K562 (cell line): Measurements from ENCODE around the gene CDH2. TPM values are rescaled to one million over a fixed set of nuclear protein-coding genes. Genes with fewer than 3 reads are reported as not detected.

ENCODE experiments used
- ATAC-seq: fragments of 200-7000 bp; cut with Tn5 transposase; 3 replicates; pipeline ENCODE4 v1.9.1; 2020; ENCODE audit warnings: moderate library complexity
- BruUV-seq: library from RNA; stranded (reverse); fragments of 400-500 nt; replicated peaks from 2 replicates; lab custom pipeline; 2021; lab: Mats Ljungman, UMichigan
- CTCF ChIA-PET: fragments of 300-600 bp; formaldehyde crosslinking; extraction: SDS; loops from one replicate; lab custom pipeline; 2021; ENCODE audit warnings: low intra/inter-chr PET ratio; lab: Yijun Ruan, JAX
- POLR2A ChIA-PET: fragments of 300-600, 350-650 bp; sonication (Branson Sonifier 250); formaldehyde crosslinking; extraction: SDS; loops from one replicate; lab custom pipeline; 2021; ENCODE audit warnings: antibody characterized with exemption, inconsistent platforms; lab: Yijun Ruan, JAX
- DNase-seq, 4 experiments: peaks; one replicate each; pipeline versions ENCODE4 v3.0.0 to v3.0.0-alpha.2; 2011 to 2018; ENCODE audit warnings: low spot score in 3 of 4, mixed read lengths in 3 of 4; ENCODE audit errors: extremely low read depth in 1 of 4
- FAIRE-seq: peaks from 2 replicates; lab custom pipeline; 2011; peaks lifted over from hg19 to GRCh38; lab: Jason Lieb, UNC
- H2AFZ ChIP-seq: 2 replicates; pipeline ENCODE4 v1.6.0; 2011; ENCODE audit warnings: low read depth, low read length, control low read depth, inconsistent platforms
- H3K27ac ChIP-seq: fragments of 200-600 bp; 3 replicates; pipeline ENCODE4 v1.8.0; 2011; ENCODE audit warnings: low read depth, mild to moderate bottlenecking, control low read depth, inconsistent platforms, low read length, moderate library complexity, mixed read lengths; ENCODE audit errors: extremely low read depth
- H3K27me3 ChIP-seq, 2 experiments: fragments of 300-600 bp in 1 of 2; 2 replicates in 1 of 2; 3 replicates in 1 of 2; pipeline versions ENCODE4 v1.6.0 to v1.8.0; 2011; ENCODE audit warnings: inconsistent platforms in 2 of 2, low read length in 2 of 2, mild to moderate bottlenecking in 1 of 2, mixed read lengths in 1 of 2, moderate library complexity in 1 of 2; ENCODE audit not compliant: control insufficient read depth in 2 of 2, insufficient read depth in 2 of 2
- H3K36me3 ChIP-seq: fragments of 300-600 bp; 3 replicates; pipeline ENCODE4 v1.8.0; 2011; ENCODE audit warnings: mild to moderate bottlenecking, low read length, inconsistent platforms; ENCODE audit not compliant: control insufficient read depth, insufficient read depth
- H3K4me1 ChIP-seq, 2 experiments: fragments of 200-600 bp in 1 of 2; replicated peaks in 1 of 2; 2 replicates in 1 of 2; 3 replicates in 1 of 2; pipeline versions ENCODE4 v1.5.1 to v1.8.0; 2011; ENCODE audit warnings: inconsistent platforms in 2 of 2, low read length in 2 of 2, mild to moderate bottlenecking in 1 of 2, mixed read lengths in 1 of 2, moderate library complexity in 1 of 2; ENCODE audit not compliant: control insufficient read depth in 2 of 2, insufficient read depth in 2 of 2
- H3K4me2 ChIP-seq: 2 replicates; pipeline ENCODE4 v1.6.1; 2011; ENCODE audit warnings: low read length, control low read depth, inconsistent platforms, mixed read lengths; ENCODE audit not compliant: insufficient read depth
- H3K4me3 ChIP-seq: fragments of 200-600 bp; sonication (generic), shearing (Covaris generic); 2 replicates; pipeline ENCODE4 v1.5.1; 2016; ENCODE audit warnings: control low read depth, inconsistent platforms
- H3K79me2 ChIP-seq: fragments of 200-600 bp; 3 replicates; pipeline ENCODE4 v1.8.0; 2011; ENCODE audit warnings: low read length, inconsistent platforms; ENCODE audit not compliant: control insufficient read depth, insufficient read depth
- H3K9ac ChIP-seq, 2 experiments: 2 replicates each; pipeline versions ENCODE4 v1.6.0 to v1.6.1; 2011; ENCODE audit warnings: low read depth in 2 of 2, low read length in 2 of 2, control low read depth in 1 of 2, inconsistent platforms in 1 of 2, mild to moderate bottlenecking in 1 of 2, mixed read lengths in 1 of 2; ENCODE audit not compliant: insufficient read depth in 1 of 2
- H3K9me1 ChIP-seq: one replicate; pipeline ENCODE4 v1.6.0; 2011; ENCODE audit warnings: inconsistent platforms, mild to moderate bottlenecking, low read length, moderate library complexity; ENCODE audit not compliant: control insufficient read depth, insufficient read depth
- H3K9me3 ChIP-seq: replicated peaks from 2 replicates; pipeline ENCODE4 v1.5.1; 2011; ENCODE audit warnings: low read depth, low read length, inconsistent platforms; ENCODE audit not compliant: control insufficient read depth, insufficient read depth
- H4K20me1 ChIP-seq: replicated peaks from 2 replicates; pipeline ENCODE4 v1.6.1; 2011; ENCODE audit warnings: low read length, inconsistent platforms, mixed read lengths; ENCODE audit not compliant: control insufficient read depth, insufficient read depth
- ATF2 ChIP-seq: sonication (generic); formaldehyde crosslinking; IDR thresholded peaks from 2 replicates; pipeline ENCODE4 v1.8.1; 2022; ENCODE audit warnings: missing genetic modification reagents
- E4F1 ChIP-seq: fragments of 250-450 bp; sonication (Bioruptor Pico); IDR thresholded peaks from 2 replicates; pipeline ENCODE4 v1.5.0; 2021; ENCODE audit warnings: mild to moderate bottlenecking, borderline replicate concordance
- GTF2F1 ChIP-seq: IDR thresholded peaks from 2 replicates; pipeline ENCODE4 v1.6.1; 2011; ENCODE audit warnings: low read depth, low read length, improper control_type of control experiment
- HNRNPK ChIP-seq: fragments of 200-400 bp; formaldehyde crosslinking; IDR thresholded peaks from one replicate; pipeline ENCODE4 v1.6.1; 2018; ENCODE audit warnings: mild to moderate bottlenecking, low read depth, low read length; ENCODE audit not compliant: poor library complexity, severe bottlenecking
- KDM4B ChIP-seq, 2 experiments: fragments of 450-650 bp in 1 of 2; sonication (generic) in 1 of 2; IDR thresholded peaks; 2 replicates each; pipeline ENCODE4 v1.6.1; 2016 to 2017; ENCODE audit warnings: borderline replicate concordance in 2 of 2, antibody characterized with exemption in 1 of 2, low read depth in 1 of 2, mild to moderate bottlenecking in 1 of 2
- MCM3 ChIP-seq: fragments of 450-650 bp; IDR thresholded peaks from 2 replicates; pipeline ENCODE4 v1.6.1; 2016
- PREB ChIP-seq: sonication (generic); formaldehyde crosslinking; IDR thresholded peaks from 2 replicates; pipeline ENCODE4 v1.8.1; 2023; ENCODE audit warnings: mild to moderate bottlenecking, missing genetic modification reagents
- SAFB2 ChIP-seq: fragments of 200-400 bp; formaldehyde crosslinking; IDR thresholded peaks from 2 replicates; pipeline ENCODE4 v1.6.1; 2018; ENCODE audit warnings: borderline replicate concordance, low read length, low read depth, moderate library complexity; ENCODE audit not compliant: severe bottlenecking
- SMAD3 ChIP-seq: fragments of 450-650 bp; formaldehyde crosslinking; conservative IDR thresholded peaks from 2 replicates; pipeline ENCODE4 v1.4.0; 2020; ENCODE audit warnings: mild to moderate bottlenecking
- SMARCB1 ChIP-seq: IDR thresholded peaks from 2 replicates; pipeline ENCODE4 v1.6.1; 2011; ENCODE audit warnings: improper control_type of control experiment, low read depth; ENCODE audit not compliant: insufficient read length
- ZHX1 ChIP-seq: fragments of 150-350 bp; conservative IDR thresholded peaks from 2 replicates; pipeline ENCODE4 v1.6.1; 2014; ENCODE audit warnings: low read length
- ZNF561 ChIP-seq: fragments of 450-650 bp; formaldehyde crosslinking; conservative IDR thresholded peaks from 2 replicates; pipeline ENCODE4 v1.4.0; 2020; ENCODE audit warnings: mild to moderate bottlenecking, moderate library complexity
- ZNF764 ChIP-seq: fragments of 250-450 bp; sonication (Bioruptor Pico); IDR thresholded peaks from 2 replicates; pipeline ENCODE4 v1.4.0; 2020; ENCODE audit warnings: low read depth, mild to moderate bottlenecking, moderate library complexity
- ZNF778 ChIP-seq: fragments of 450-650 bp; formaldehyde crosslinking; IDR thresholded peaks from 2 replicates; pipeline ENCODE4 v1.4.0; 2020; ENCODE audit warnings: mild to moderate bottlenecking, moderate library complexity
- WGBS: fragments of 100-300 bp; shearing (Covaris generic); methylation state at CpG from one replicate; pipeline ENCODE4 v1.1.6; 2016; ENCODE audit warnings: low coverage, mixed read lengths; ENCODE audit not compliant: insufficient coverage; ENCODE audit errors: missing lambda C conversion rate; 5-methylcytosine and 5-hydroxymethylcytosine counted together
- in situ Hi-C: fragments of 300-500 bp; cut with MboI; formaldehyde crosslinking; loops from 4 replicates; pipeline ENCODE4 v1.15.0; 2018; ENCODE audit warnings: inconsistent platforms, mixed read lengths
- intact Hi-C: fragments of 100-400 bp; cut with micrococcal nuclease; formaldehyde crosslinking; loops from 2 replicates; pipeline ENCODE4 v1.14.2; 2022
- polyA plus RNA-seq, 8 experiments: library from polyadenylated mRNA; depleted of rRNA in 4 of 8; stranded (reverse) in 5 of 8; unstranded in 3 of 8; fragments of >200 nt; fragmentation: Nextera tagmentation in 2 of 8; fragmentation: Illumina TruSeq in 1 of 8; extraction: Ambion mirVana in 2 of 8; extraction: Trizol in 1 of 8; gene quantifications; 2 replicates each; pipeline versions ENCODE4 v1.2.1 to v1.2.3, GENCODE V29; 2011 to 2014; ENCODE audit warnings: inconsistent platforms in 1 of 8, missing spikeins in 1 of 8
- total RNA-seq, 7 experiments: library from RNA; depleted of rRNA in 6 of 7; stranded (reverse); fragments of >200 nt in 6 of 7; fragmentation: Illumina TruSeq in 2 of 7; extraction: Trizol in 2 of 7; gene quantifications; 2 replicates each; pipeline versions ENCODE4 v1.2.1 to v1.2.3, GENCODE V29; 2011 to 2021; ENCODE audit warnings: low replicate concordance in 1 of 7

CDH2 gene
- total and polyA plus RNA-seq, 9 of the 15 experiments (the other 6 are each of a cell fraction or from before 2014, with no cell fraction given), result 0.04 TPM; not detected in 8

- WGBS, result 0% methylated on average over 5 of the region's 5 CpGs
- no peak overlapping the region for H3K4me3 ChIP-seq
- no peak overlapping the region for H3K27ac ChIP-seq
- POLR2A ChIA-PET, result no interaction called here
- no peaks in the 10 kb centered on the region for H3K9me1 ChIP-seq
- in situ Hi-C loops, result no loop called here
- CTCF ChIA-PET, result no interaction called here
- H3K36me3 ChIP-seq, result no peaks in the 10 kb centered on the region
- no peak for FAIRE-seq
- no peaks in the 10 kb centered on the region for H3K9me3 ChIP-seq
- no peaks in the 10 kb centered on the region for H3K4me1 ChIP-seq
- no TSS peak for BruUV-seq
- no peaks in the 10 kb centered on the region for H3K79me2 ChIP-seq
- DNase-seq, result no peak
- H3K4me2 ChIP-seq, result no peak overlapping the region
- no peaks in the 10 kb centered on the region for H3K27me3 ChIP-seq
- intact Hi-C loops, result no loop called here
- no peak for ATAC-seq
- H2AFZ ChIP-seq, result no peak overlapping the region
- no peaks in the 10 kb centered on the region for H4K20me1 ChIP-seq
- no peak overlapping the region for H3K9ac ChIP-seq
- TF ChIP-seq E4F1 (CRISPR knock-in tag) (no peak), ATF2 (CRISPR knock-in tag) (no peak), SMARCB1 (no peak), PREB (no peak), ZNF778 (CRISPR knock-in tag) (no peak), KDM4B (IDR thresholded peaks at IDR 0.05; ENCODE audit: borderline replicate concordance in 2 of 2, low read depth in 1 of 2) (no peak), MCM3 (no peak), SMAD3 (CRISPR knock-in tag) (no peak), SAFB2 (no peak), ZNF764 (CRISPR knock-in tag) (no peak), GTF2F1 (no peak), ZNF561 (CRISPR knock-in tag) (no peak), HNRNPK (no peak), ZHX1 (no peak)
Observed at GRCh38 chr18:28007841-28008240, 169.1 kb downstream of the CDH2 start.
